K562 (cell line): ENCODE results near the gene SYN1.

Source experiments
- GABPB1 ChIP-seq: sonication (generic); formaldehyde crosslinking; IDR thresholded peaks from 2 replicates; pipeline ENCODE4 v1.8.0; 2022; ENCODE audit warnings: mild to moderate bottlenecking, missing genetic modification reagents
- POLR2A ChIP-seq: fragments of 450-650 bp; conservative IDR thresholded peaks from 2 replicates; pipeline ENCODE4 v1.6.1; 2016
- POLR2AphosphoS5 ChIP-seq: IDR thresholded peaks from 2 replicates; pipeline ENCODE4 v1.6.1; 2011; ENCODE audit warnings: mild to moderate bottlenecking, low read depth, low read length, moderate library complexity; ENCODE audit not compliant: control insufficient read depth, insufficient read depth
- RAD21 ChIP-seq, 2 experiments: fragments of 250-450 bp in 1 of 2; fragments of 450-650 bp in 1 of 2; sonication (Bioruptor Pico) in 1 of 2; formaldehyde crosslinking in 1 of 2; IDR thresholded peaks in 1 of 2; conservative IDR thresholded peaks in 1 of 2; 2 replicates each; pipeline versions ENCODE4 v1.4.0 to v1.8.0; 2020 to 2022; ENCODE audit warnings: mild to moderate bottlenecking in 2 of 2, moderate library complexity in 1 of 2
- RBM39 ChIP-seq: fragments of 200-400 bp; formaldehyde crosslinking; optimal IDR thresholded peaks from 2 replicates; pipeline ENCODE3; 2018; ENCODE audit warnings: low read depth, low read length
- TF ChIP-seq, protein P1 (sequence below), 3 experiments: IDR thresholded peaks in 2 of 3; conservative IDR thresholded peaks in 1 of 3; 2 replicates each; pipeline ENCODE4 v1.5.1; 2011 to 2012; ENCODE audit warnings: low read length in 3 of 3, mild to moderate bottlenecking in 3 of 3, control low read depth in 2 of 3, improper control_type of control experiment in 1 of 3, inconsistent platforms in 1 of 3, low read depth in 1 of 3, mixed read lengths in 1 of 3, moderate library complexity in 1 of 3; ENCODE audit not compliant: insufficient read depth in 2 of 3
- TF ChIP-seq, protein P2 (sequence below): conservative IDR thresholded peaks from 2 replicates; pipeline ENCODE4 v1.6.1; 2011; ENCODE audit warnings: low read depth, mild to moderate bottlenecking, low read length; ENCODE audit not compliant: control insufficient read depth
- TF ChIP-seq, protein P3 (sequence below): sonication (generic); formaldehyde crosslinking; IDR thresholded peaks from 2 replicates; pipeline ENCODE4 v1.8.0; 2022; ENCODE audit warnings: mild to moderate bottlenecking, missing genetic modification reagents

DNA sequence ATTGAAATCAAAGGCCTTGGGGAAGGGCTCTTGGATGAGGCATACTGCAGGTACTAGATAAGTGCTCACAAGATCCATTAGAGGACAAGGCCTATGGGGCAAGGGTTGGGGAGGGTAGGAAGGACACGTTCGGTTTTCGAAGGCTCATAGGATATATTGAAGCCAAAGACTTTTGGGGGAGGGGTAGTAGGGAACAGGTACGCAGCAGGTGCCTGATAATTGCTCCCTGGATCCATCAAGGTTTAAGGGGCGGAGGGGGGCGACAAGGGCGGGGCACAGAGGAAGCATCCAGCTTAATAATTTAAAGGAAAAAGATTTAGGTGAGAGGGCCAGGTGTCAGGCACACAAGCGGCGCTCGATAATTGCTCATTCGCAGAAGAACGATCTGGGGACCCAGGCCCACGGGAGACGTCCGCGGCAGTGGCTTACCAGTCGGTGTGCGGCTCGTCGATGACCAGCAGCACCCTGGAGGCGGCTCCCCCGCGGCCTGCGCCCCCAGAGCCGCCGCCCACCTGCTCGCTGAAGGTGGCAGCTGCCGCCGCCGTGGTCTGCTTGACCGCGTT is 653 bp downstream of the SYN1 start:
- TF ChIP-seq, protein P1, sequence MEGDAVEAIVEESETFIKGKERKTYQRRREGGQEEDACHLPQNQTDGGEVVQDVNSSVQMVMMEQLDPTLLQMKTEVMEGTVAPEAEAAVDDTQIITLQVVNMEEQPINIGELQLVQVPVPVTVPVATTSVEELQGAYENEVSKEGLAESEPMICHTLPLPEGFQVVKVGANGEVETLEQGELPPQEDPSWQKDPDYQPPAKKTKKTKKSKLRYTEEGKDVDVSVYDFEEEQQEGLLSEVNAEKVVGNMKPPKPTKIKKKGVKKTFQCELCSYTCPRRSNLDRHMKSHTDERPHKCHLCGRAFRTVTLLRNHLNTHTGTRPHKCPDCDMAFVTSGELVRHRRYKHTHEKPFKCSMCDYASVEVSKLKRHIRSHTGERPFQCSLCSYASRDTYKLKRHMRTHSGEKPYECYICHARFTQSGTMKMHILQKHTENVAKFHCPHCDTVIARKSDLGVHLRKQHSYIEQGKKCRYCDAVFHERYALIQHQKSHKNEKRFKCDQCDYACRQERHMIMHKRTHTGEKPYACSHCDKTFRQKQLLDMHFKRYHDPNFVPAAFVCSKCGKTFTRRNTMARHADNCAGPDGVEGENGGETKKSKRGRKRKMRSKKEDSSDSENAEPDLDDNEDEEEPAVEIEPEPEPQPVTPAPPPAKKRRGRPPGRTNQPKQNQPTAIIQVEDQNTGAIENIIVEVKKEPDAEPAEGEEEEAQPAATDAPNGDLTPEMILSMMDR (IDR thresholded peaks at IDR 0.05 in 2 of 3, conservative IDR thresholded peaks at IDR 0.05 in 1 of 3; ENCODE audit: insufficient read depth in 2 of 3, low read depth in 1 of 3, low read length in 3 of 3) = no peak
- TF ChIP-seq, protein P2, sequence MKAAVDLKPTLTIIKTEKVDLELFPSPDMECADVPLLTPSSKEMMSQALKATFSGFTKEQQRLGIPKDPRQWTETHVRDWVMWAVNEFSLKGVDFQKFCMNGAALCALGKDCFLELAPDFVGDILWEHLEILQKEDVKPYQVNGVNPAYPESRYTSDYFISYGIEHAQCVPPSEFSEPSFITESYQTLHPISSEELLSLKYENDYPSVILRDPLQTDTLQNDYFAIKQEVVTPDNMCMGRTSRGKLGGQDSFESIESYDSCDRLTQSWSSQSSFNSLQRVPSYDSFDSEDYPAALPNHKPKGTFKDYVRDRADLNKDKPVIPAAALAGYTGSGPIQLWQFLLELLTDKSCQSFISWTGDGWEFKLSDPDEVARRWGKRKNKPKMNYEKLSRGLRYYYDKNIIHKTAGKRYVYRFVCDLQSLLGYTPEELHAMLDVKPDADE = no peak
- TF ChIP-seq, protein P3, sequence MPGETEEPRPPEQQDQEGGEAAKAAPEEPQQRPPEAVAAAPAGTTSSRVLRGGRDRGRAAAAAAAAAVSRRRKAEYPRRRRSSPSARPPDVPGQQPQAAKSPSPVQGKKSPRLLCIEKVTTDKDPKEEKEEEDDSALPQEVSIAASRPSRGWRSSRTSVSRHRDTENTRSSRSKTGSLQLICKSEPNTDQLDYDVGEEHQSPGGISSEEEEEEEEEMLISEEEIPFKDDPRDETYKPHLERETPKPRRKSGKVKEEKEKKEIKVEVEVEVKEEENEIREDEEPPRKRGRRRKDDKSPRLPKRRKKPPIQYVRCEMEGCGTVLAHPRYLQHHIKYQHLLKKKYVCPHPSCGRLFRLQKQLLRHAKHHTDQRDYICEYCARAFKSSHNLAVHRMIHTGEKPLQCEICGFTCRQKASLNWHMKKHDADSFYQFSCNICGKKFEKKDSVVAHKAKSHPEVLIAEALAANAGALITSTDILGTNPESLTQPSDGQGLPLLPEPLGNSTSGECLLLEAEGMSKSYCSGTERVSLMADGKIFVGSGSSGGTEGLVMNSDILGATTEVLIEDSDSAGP (CRISPR knock-in tag) = no peak
- TF ChIP-seq POLR2A = no peak
- TF ChIP-seq POLR2AphosphoS5 = no peak
- TF ChIP-seq GABPB1 (CRISPR knock-in tag) = no peak
- no peak for TF ChIP-seq RAD21 (CRISPR knock-in tag; conservative IDR thresholded peaks at IDR 0.05 in 1 of 2, IDR thresholded peaks at IDR 0.05 in 1 of 2)
- TF ChIP-seq RBM39 = no peak
